CD4-positive, alpha-beta T cell treated with Interleukin-6 for 4 hours (primary cell): ENCODE measurements around the gene OGN.

Source experiments
- DNase-seq: peaks from one replicate; pipeline ENCODE4 v3.0.0-alpha.2; 2020; ENCODE audit warnings: mixed read lengths

The OGN gene

GRCh38 chr9:92342825-92343488 lies 61.4 kb downstream of the OGN start:
- no peak for DNase-seq

- DNase-seq: no peak
Observed at GRCh38 chr9:92341578-92341977, 62.8 kb downstream of the OGN start.

- DNase-seq: no peak
Observed at GRCh38 chr9:92333282-92333634, 71.1 kb downstream of the OGN start.
